HAP-1 (cell line): Measurements from ENCODE around the gene MROH7.

ENCODE experiments used
- DNase-seq, 2 experiments: peaks; one replicate each; pipeline ENCODE4 v3.0.0-alpha.2; 2016 to 2020; ENCODE audit warnings: low spot score in 2 of 2
- H3K27me3 ChIP-seq: fragments of 250-450 bp; sonication (Bioruptor Pico); 2 replicates; pipeline ENCODE4 v1.5.1; 2020; ENCODE audit warnings: low read depth, mild to moderate bottlenecking, moderate library complexity
- H3K36me3 ChIP-seq: fragments of 250-450 bp; sonication (Bioruptor Pico); replicated peaks from 2 replicates; pipeline ENCODE4 v1.5.1; 2020; ENCODE audit warnings: mild to moderate bottlenecking
- H3K4me1 ChIP-seq: fragments of 250-450 bp; sonication (Bioruptor Pico); 2 replicates; pipeline ENCODE4 v1.5.1; 2020; ENCODE audit warnings: mild to moderate bottlenecking
- H3K4me3 ChIP-seq: fragments of 250-450 bp; sonication (Bioruptor Pico); 2 replicates; pipeline ENCODE4 v1.5.1; 2020; ENCODE audit warnings: mild to moderate bottlenecking, moderate library complexity
- H3K9me3 ChIP-seq: fragments of 250-450 bp; sonication (Bioruptor Pico); 2 replicates; pipeline ENCODE4 v1.5.1; 2020; ENCODE audit warnings: mild to moderate bottlenecking, moderate library complexity
- in situ Hi-C: fragments of 300-500 bp; cut with MboI; formaldehyde crosslinking; loops from 3 replicates; pipeline ENCODE4 v1.14.3; 2020; ENCODE audit warnings: low sequenced_read_pairs, inconsistent platforms, mixed read lengths

MROH7 gene

DNA sequence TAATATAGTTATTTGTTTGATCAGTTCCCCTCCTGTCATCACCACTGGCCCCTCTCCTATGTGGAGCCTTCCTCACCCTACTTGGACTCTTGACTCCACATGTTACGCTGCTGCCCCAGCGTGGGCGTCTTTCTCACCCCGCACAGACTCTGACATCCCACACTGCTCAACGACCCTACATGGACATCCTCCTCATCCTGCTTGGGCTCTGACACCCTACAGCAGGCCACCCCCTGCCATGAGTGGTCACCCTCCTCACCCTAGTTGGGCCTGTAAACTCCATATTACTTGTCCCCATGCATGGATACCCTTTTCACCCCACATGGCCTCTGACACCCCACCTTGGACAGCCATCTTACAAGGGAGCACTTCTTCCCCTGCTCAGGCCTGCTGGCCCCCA, 95.1 kb downstream of the MROH7 start:
- Histone ChIP-seq H3K36me3 (peaks cover 48% of the 10 kb centered on the region), H3K9me3 (no peaks in the 10 kb centered on the region)

DNA sequence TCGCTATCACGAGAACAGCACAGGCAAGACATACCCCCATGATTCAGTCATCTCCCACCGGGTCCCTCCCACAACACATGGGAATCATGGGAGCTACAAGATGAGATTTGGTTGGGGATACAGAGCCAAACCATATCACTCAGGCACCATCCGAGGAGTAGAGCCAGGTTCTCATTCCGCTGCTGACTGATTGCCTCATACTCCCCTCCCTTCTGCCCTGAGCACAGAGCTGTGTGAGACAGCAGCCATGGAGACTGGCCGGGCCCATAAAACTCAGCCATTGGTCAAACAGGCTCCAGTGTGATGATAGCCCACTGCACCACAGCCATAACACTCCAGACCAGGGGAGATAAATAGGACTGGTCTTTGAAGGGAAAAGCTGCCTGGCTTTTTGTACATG, 96.7 kb downstream of the MROH7 start:
- Histone ChIP-seq H3K4me3 (no peak overlapping the region), H3K36me3 (peaks cover 61% of the 10 kb centered on the region), H3K9me3 (no peaks in the 10 kb centered on the region), H3K27me3 (no peaks in the 10 kb centered on the region), H3K4me1 (no peaks in the 10 kb centered on the region)
- no peak for DNase-seq
- in situ Hi-C loops, result no loop called here

More for the DNA sequence above, 95.1 kb downstream of the MROH7 start:
- Histone ChIP-seq H3K4me3 (no peak overlapping the region), H3K4me1 (no peaks in the 10 kb centered on the region), H3K27me3 (no peaks in the 10 kb centered on the region)
- in situ Hi-C loops, result no loop called here
- DNase-seq, result no peak

DNA sequence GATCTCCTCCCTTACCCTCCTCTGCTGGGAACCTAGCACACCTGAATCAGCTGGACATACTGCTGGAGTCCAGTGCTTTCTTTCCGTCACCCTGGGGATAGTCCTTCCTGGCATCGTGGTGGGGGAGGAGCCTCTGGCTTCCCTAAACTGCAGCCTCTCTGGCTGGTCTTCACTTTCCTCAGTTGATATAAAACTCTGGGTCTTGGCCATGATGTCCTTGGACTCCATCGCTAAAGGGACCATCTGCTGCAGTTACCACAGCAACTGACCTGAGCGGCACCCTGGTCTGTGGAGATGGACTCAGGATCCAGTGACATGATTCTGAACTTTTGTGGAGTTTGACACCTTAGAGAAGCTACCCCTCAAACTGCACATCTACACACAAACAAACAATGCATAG, 99.9 kb downstream of the MROH7 start:
- H3K27me3 ChIP-seq, result no peaks in the 10 kb centered on the region
- DNase-seq, result no peak
- no peaks in the 10 kb centered on the region for H3K4me1 ChIP-seq
- H3K4me3 ChIP-seq, result no peak overlapping the region
- no peaks in the 10 kb centered on the region for H3K9me3 ChIP-seq
- in situ Hi-C loops, result no loop called here
- peaks cover 53% of the 10 kb centered on the region for H3K36me3 ChIP-seq

DNA sequence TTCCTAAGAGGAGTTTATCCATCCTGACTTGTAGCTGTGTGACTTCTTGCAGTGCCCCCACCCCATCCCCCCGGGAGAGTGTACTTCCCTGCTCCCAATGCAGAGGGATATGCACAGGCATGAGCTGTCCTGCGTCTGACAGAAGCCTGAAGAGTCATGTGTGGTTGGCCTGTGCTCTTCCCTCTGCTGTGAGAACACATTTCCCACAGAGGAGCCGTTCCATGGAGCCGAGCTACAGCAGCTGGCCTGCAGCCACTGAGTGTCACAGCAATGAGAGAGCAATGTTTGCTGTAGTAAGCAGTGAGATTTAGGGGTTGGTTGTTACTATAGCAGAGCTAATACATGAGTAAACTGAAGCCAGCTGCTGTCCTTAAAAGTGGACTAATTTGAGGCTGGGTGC, 100.7 kb downstream of the MROH7 start:
- no peak for DNase-seq
- H3K36me3 ChIP-seq, result peaks cover 46% of the 10 kb centered on the region
- H3K4me1 ChIP-seq, result no peaks in the 10 kb centered on the region
- no peak overlapping the region for H3K4me3 ChIP-seq
- in situ Hi-C loops, result no loop called here
- H3K9me3 ChIP-seq, result no peaks in the 10 kb centered on the region
- no peaks in the 10 kb centered on the region for H3K27me3 ChIP-seq

DNA sequence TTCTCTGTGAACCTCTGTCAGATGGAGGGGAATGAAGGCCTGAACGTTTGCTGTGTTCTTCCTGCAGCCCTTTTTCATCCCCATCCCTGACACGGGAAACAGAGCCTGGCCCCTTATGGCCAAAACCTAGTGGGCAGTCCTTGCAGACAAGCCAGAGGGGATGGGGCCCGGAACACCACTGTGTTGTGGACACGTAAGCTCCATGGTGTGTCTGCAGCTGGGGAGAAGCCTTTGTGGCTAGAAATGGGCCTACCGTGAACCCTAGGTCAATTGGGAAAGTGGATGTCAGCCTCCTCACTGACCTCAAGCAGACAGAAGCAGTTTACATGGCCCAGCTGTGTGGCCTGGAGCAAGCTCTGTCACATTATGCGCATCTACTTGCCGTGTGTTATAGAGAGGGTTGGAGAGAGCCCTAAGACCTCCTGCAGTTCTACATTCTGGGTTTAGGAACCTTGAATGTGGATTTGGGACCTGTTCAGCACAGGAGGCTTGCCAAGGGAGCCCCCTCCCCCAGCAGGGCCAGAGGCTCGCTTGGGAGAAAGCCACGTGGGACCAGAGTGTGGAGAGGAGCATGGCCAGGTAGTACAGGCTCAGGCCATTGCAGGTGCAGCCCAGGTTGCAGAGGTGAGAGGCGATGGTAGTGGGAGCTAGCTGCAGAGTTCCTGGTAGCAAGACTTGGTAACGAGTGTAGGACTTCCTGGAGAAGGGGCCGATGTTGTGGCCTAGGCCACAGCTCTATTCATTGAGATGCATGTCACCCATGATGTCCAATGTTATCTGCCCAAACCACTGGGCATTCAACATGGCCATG, 102.0 kb downstream of the MROH7 start:
- peaks cover 34% of the 10 kb centered on the region for H3K36me3 ChIP-seq
- no peaks in the 10 kb centered on the region for H3K9me3 ChIP-seq
- in situ Hi-C loops, result no loop called here

DNA sequence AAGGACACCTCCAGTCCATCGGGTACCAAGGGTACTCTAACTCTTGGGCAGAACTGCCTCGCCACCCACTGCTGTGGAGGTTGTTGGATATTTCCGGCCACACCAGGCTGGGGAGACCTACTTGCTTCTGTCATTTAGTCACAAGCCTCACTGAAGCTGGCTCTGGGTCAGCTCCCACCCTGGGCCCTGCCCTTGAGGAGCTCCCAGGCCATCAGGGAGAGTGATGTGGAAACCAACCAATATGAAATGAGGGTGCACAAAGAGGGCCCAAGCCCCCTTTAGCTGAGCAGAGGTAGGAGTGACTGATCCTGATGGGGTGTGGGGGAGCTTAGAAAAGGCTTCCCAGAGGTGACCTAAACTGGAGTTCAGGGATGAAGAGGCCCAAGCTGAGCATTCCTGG, 103.1 kb downstream of the MROH7 start:
- no peak for DNase-seq
- in situ Hi-C loops, result no loop called here
- H3K4me1 ChIP-seq, result no peaks in the 10 kb centered on the region
- H3K9me3 ChIP-seq, result no peaks in the 10 kb centered on the region
- no peak overlapping the region for H3K4me3 ChIP-seq
- no peaks in the 10 kb centered on the region for H3K27me3 ChIP-seq
- peaks cover 28% of the 10 kb centered on the region for H3K36me3 ChIP-seq

More for the DNA sequence above, 102.0 kb downstream of the MROH7 start:
- DNase-seq, result no peak
- Histone ChIP-seq H3K4me3 (no peak overlapping the region), H3K4me1 (no peaks in the 10 kb centered on the region), H3K27me3 (no peaks in the 10 kb centered on the region)

DNA sequence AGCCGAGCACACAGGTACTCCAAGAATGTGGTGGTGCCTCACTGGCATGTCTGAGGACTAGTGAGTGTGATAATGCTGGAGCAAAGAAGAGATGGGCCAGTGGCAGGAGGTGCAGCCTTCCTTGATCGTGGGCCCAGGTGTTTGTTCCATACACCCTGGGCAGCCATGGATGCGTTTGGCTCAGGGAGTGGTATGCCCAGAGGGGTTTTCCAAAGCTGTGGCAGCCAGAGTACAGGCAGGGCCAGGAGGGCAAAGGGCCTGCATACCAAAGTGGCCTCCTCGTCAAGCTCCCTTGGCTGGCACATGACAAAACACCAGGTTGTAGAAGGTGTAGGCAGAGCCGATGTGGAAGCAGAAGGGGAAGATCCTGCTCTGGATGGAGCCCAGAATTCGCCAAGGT, 103.7 kb downstream of the MROH7 start:
- no peaks in the 10 kb centered on the region for H3K9me3 ChIP-seq
- no peaks in the 10 kb centered on the region for H3K4me1 ChIP-seq
- no peak overlapping the region for H3K4me3 ChIP-seq
- no peaks in the 10 kb centered on the region for H3K27me3 ChIP-seq
- in situ Hi-C loops, result no loop called here
- peaks cover 22% of the 10 kb centered on the region for H3K36me3 ChIP-seq
- DNase-seq, result no peak

DNA sequence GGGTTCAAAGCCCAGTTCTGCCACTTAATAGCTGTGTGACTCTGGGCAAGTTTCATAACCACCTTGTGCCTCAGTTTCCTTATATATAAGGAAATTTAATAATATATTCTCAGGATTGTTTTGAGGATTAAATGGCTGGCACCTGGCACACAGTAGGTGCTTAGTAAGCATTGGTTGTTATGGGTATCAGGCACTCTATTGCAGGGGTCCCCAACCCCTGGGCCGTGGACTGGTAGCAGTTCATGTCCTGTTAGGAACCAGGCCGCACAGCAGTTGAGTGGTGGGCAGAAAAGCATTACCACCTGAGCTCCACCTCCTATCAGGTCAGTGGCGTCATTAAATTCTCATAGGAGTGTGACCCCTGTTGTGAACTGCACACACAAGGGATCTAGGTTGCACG, 104.3 kb downstream of the MROH7 start:
- H3K27me3 ChIP-seq, result no peaks in the 10 kb centered on the region
- peaks cover 19% of the 10 kb centered on the region for H3K36me3 ChIP-seq
- no peaks in the 10 kb centered on the region for H3K9me3 ChIP-seq
- in situ Hi-C loops, result no loop called here
- no peak overlapping the region for H3K4me3 ChIP-seq
- DNase-seq, result no peak
- no peaks in the 10 kb centered on the region for H3K4me1 ChIP-seq

DNA sequence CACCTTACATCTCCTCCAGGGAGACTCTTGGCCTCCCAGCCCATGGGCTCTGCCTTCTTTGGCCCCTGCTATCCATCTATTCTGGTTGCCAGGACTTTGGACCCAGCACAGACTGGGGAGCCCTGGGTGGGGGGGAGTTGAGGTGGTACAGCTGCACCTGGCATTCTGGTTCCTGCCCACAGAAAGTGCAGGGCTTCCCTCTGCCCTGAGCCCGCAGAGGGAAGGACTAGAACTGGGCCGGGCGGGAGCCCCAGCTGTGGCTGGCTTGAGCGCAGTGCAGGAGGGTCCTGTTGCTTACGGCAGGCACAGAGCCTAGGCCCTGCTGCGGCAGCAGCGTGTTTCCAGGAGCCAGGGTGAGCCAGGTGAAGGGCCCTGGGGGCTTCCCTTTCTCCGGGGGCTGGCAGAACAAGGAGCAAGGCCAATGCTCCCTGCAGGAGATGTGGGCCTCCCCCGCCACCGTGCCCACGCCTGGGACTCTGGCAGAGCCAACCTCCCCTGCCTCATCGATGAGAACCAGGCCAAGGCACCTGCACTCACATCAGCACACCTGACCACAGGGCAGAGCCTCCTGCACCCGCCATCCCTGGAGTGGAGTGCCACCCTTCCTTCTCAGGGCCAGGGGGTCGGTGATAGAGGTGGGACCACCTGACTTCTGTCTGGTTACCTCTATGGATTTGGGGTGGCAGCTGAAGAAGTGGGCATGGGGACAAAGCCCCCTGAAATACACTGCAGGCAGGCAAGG, 106.7 kb downstream of the MROH7 start:
- DNase-seq, result no peak
- Histone ChIP-seq H3K9me3 (no peaks in the 10 kb centered on the region), H3K4me1 (no peaks in the 10 kb centered on the region), H3K4me3 (no peak overlapping the region), H3K27me3 (no peaks in the 10 kb centered on the region), H3K36me3 (0 out of 2 replicates have a peak, but pooled peaks cover 1% of the 10 kb centered on the region)
- in situ Hi-C loops, result no loop called here

DNA sequence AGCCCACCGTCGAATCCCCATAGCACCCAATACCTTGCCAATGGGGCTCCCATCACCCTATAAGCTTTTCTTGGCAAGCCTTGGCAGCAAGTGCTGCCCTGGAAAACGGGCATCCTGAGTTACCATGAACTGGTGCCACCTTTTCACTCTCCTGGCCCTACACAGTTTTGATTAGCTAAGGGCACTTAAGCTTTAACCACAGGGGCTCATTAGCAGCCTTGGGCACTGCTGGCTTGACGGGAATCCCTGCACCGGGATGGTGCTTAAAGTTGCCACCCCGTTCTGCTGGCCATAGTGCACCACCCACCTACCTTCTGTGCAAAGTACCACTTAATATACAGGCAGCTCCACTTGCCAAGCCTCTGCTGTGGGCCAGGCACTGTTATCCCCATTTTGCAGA, 109.0 kb downstream of the MROH7 start:
- Histone ChIP-seq H3K4me1 (no peaks in the 10 kb centered on the region), H3K4me3 (no peak overlapping the region), H3K9me3 (no peaks in the 10 kb centered on the region), H3K27me3 (no peaks in the 10 kb centered on the region), H3K36me3 (no peaks in the 10 kb centered on the region)
- DNase-seq, result no peak
- in situ Hi-C loops, result no loop called here

DNA sequence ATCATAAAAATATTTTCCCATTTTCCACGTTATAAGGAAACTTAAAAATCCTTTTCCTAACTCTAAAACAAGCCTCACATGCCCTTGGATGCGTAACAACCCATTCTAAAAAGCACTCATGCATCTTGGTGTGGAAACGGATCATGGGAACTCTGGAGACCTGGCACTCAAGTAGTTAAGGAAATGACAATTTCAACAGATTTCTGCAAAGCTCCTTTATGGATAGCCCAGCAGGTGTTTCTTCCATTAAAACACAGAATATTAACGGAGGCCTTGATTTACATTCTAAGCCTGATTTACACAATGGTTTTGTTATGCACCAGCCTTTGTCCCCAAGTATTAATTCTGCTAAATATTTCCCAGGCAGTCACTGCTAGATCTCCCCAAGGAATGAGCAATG, 109.8 kb downstream of the MROH7 start:
- in situ Hi-C loops, result no loop called here
- Histone ChIP-seq H3K4me1 (no peaks in the 10 kb centered on the region), H3K27me3 (no peaks in the 10 kb centered on the region), H3K4me3 (no peak overlapping the region), H3K9me3 (no peaks in the 10 kb centered on the region), H3K36me3 (peaks cover 2% of the 10 kb centered on the region; the same call in 1 of the 2 replicates)
- peak in 1 of 2 experiments; percentile 39 for DNase-seq

DNA sequence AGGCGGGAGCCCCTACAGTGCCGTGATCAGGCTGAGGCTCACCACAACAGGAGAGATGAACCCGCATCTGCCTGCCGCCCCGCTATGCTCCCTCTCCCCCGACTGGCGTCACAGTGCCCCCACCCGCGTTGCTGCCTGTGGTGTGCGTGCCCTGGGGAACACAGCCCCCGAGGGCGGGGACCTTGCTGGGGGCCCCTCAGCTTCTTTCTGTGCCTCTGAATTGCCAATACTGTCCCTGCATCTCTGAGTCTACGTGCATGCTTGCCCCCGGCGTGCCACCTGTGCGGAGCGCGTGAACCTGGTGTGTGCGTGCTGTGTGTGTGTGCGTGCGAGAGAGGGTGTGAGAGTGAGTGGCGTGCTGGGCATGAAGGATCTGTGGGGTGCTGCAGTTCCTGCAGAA, 112.5 kb downstream of the MROH7 start:
- DNase-seq, result no peak
- no peaks in the 10 kb centered on the region for H3K4me1 ChIP-seq
- in situ Hi-C loops, result no loop called here
- no peak overlapping the region for H3K4me3 ChIP-seq
- peaks cover 20% of the 10 kb centered on the region for H3K36me3 ChIP-seq
- H3K27me3 ChIP-seq, result no peaks in the 10 kb centered on the region
- no peaks in the 10 kb centered on the region for H3K9me3 ChIP-seq

DNA sequence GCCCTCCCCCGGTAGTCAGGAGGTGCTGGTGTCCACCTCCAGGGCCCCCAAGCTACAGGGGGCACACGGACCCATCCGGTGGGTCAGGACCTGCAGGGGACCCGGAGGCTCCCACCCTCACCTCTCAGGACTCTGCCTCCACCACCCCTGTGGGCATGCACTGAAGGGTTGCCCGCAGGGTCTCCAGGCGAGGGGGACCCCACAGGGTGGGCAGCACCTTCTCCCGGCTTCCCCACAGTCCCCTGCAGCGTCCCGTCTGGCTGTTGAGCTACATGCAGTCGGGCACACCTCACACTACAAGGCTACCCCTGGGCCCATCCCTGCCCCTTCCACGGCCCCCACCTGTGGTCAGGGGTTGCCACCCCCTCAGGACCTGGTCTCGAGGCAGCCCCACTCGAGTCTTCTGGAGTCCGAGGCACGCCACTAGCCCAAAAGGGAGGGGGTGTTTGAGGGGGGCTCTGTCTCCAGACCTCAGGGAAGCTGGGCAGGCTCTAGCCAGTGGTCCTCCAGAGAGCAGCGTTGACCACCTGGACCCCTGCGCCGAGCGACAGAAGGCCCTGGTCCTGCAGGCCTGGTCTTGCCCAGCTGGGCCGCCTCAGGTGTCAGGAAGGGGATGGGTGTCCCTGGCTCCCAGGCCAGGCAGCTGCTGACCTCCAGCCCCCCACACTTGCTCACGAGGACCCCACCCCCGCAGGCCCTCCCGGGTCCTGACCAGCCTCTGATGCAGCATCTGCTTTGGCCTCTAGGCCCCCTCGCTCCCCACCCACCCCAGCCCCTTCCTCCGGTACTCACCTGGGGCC, 113.1 kb downstream of the MROH7 start:
- no peaks in the 10 kb centered on the region for H3K4me1 ChIP-seq
- no peak for DNase-seq
- in situ Hi-C loops, result no loop called here
- H3K36me3 ChIP-seq, result peaks cover 20% of the 10 kb centered on the region
- no peak overlapping the region for H3K4me3 ChIP-seq
- no peaks in the 10 kb centered on the region for H3K9me3 ChIP-seq
- H3K27me3 ChIP-seq, result no peaks in the 10 kb centered on the region

DNA sequence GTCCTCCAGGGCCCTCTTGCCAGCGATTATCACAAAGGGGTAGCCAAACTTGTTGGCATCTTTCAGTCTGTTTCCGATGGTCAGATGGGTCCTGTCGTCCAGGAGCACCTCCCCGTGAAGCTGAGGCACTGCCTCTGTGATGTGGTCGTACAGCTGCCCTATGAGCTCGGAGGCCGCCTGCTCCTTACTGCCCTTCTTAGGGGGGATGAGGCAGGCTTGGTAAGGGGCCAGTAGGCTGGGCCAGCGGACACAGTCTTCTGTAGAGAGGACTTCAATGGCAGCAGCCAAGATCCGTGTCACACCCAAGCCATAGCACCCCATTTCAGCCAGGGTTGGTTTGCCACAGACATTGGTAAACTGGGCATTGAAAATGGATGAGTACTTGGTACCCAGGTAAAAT, 116.2 kb downstream of the MROH7 start:
- H3K4me3 ChIP-seq, result no peak overlapping the region
- no peak for DNase-seq
- in situ Hi-C loops, result no loop called here
- H3K9me3 ChIP-seq, result no peaks in the 10 kb centered on the region
- no peaks in the 10 kb centered on the region for H3K4me1 ChIP-seq
- peaks cover 20% of the 10 kb centered on the region for H3K36me3 ChIP-seq
- no peaks in the 10 kb centered on the region for H3K27me3 ChIP-seq
